IMR-90 (cell line): ENCODE results near the gene TBC1D16. TPM values are rescaled to one million over a fixed set of nuclear protein-coding genes. Genes with fewer than 3 reads are reported as not detected.
A peak's percentile ranks its signal among the peaks of the same experiment; 100 is the strongest.

ENCODE experiments used
- ATAC-seq: fragments of 200-7000 bp; cut with Tn5 transposase; 2 replicates; pipeline ENCODE4 v1.9.1; 2020; ENCODE audit warnings: low read depth, mild to moderate bottlenecking, moderate library complexity
- BruUV-seq: library from RNA; stranded (reverse); fragments of 400-500 nt; replicated peaks from 2 replicates; lab custom pipeline; 2021; lab: Mats Ljungman, UMichigan
- CTCF ChIA-PET: fragments of 300-600 bp; formaldehyde crosslinking; extraction: SDS; loops from one replicate; lab custom pipeline; 2021; ENCODE audit warnings: antibody characterized with exemption; lab: Yijun Ruan, JAX
- POLR2A ChIA-PET: fragments of 300-600 bp; sonication (Branson Sonifier 250); formaldehyde crosslinking; loops from one replicate; lab custom pipeline; 2022; ENCODE audit warnings: antibody characterized with exemption; ENCODE audit not compliant: unreplicated experiment; lab: Charles Lee
- DNase-seq: peaks from one replicate; pipeline ENCODE4 v3.0.0; 2013
- H2AFZ ChIP-seq: replicated peaks from 2 replicates; pipeline ENCODE3; 2013; ENCODE audit warnings: low read length, mild to moderate bottlenecking; ENCODE audit not compliant: poor library complexity
- H2AK5ac ChIP-seq: 2 replicates; pipeline ENCODE4 v1.6.1; 2013; ENCODE audit warnings: low read depth, low read length, inconsistent platforms
- H2AK9ac ChIP-seq: replicated peaks from 2 replicates; pipeline ENCODE3; 2013; ENCODE audit warnings: mild to moderate bottlenecking, low read depth, low read length, moderate library complexity; ENCODE audit not compliant: poor library complexity
- H2BK120ac ChIP-seq: 2 replicates; pipeline ENCODE4 v1.6.1; 2013; ENCODE audit warnings: low read depth, low read length, inconsistent platforms
- H2BK15ac ChIP-seq: 3 replicates; pipeline ENCODE4 v1.6.1; 2013; ENCODE audit warnings: low read depth, low read length, inconsistent platforms
- H2BK20ac ChIP-seq: 2 replicates; pipeline ENCODE4 v1.6.1; 2013; ENCODE audit warnings: low read depth, mild to moderate bottlenecking, inconsistent platforms, low read length, moderate library complexity
- H2BK5ac ChIP-seq: 2 replicates; pipeline ENCODE4 v1.6.1; 2013; ENCODE audit warnings: mild to moderate bottlenecking, low read depth, low read length, inconsistent platforms; ENCODE audit not compliant: poor library complexity, severe bottlenecking
- H3K14ac ChIP-seq: replicated peaks from 2 replicates; pipeline ENCODE4 v1.6.1; 2013; ENCODE audit warnings: low read depth, low read length, inconsistent platforms
- H3K18ac ChIP-seq: 2 replicates; pipeline ENCODE4 v1.6.1; 2013; ENCODE audit warnings: low read depth, low read length, control low read depth
- H3K23ac ChIP-seq: 2 replicates; pipeline ENCODE4 v1.6.1; 2013; ENCODE audit warnings: low read depth, low read length, inconsistent platforms
- H3K27ac ChIP-seq: 2 replicates; pipeline ENCODE4 v1.5.1; 2013; ENCODE audit warnings: mild to moderate bottlenecking, control low read depth, low read length; ENCODE audit not compliant: insufficient read depth
- H3K27me3 ChIP-seq: 2 replicates; pipeline ENCODE4 v1.6.1; 2013; ENCODE audit warnings: low read length; ENCODE audit not compliant: control insufficient read depth, insufficient read depth
- H3K36me3 ChIP-seq: 2 replicates; pipeline ENCODE4 v1.6.1; 2013; ENCODE audit warnings: low read length, mixed read lengths; ENCODE audit not compliant: control insufficient read depth, insufficient read depth
- H3K4ac ChIP-seq: 2 replicates; pipeline ENCODE4 v1.6.1; 2013; ENCODE audit warnings: low read depth, low read length, inconsistent platforms
- H3K4me1 ChIP-seq: 2 replicates; pipeline ENCODE4 v1.6.1; 2013; ENCODE audit warnings: low read length, mixed read lengths; ENCODE audit not compliant: control insufficient read depth, insufficient read depth
- H3K4me2 ChIP-seq: 2 replicates; pipeline ENCODE4 v1.6.1; 2013; ENCODE audit warnings: low read depth, mild to moderate bottlenecking, control low read depth, low read length, moderate library complexity
- H3K4me3 ChIP-seq: 2 replicates; pipeline ENCODE4 v1.5.1; 2013; ENCODE audit warnings: low read depth, mild to moderate bottlenecking, control low read depth, low read length, moderate library complexity; ENCODE audit not compliant: insufficient read depth
- H3K56ac ChIP-seq: 2 replicates; pipeline ENCODE4 v1.6.1; 2013; ENCODE audit warnings: low read length, inconsistent platforms; ENCODE audit not compliant: insufficient read depth; ENCODE audit errors: extremely low read depth
- H3K79me1 ChIP-seq, 2 experiments: 2 replicates each; pipeline ENCODE4 v1.6.1; 2013; ENCODE audit warnings: low read length in 2 of 2, inconsistent platforms in 1 of 2, low read depth in 1 of 2
- H3K9ac ChIP-seq: 2 replicates; pipeline ENCODE4 v1.6.1; 2013; ENCODE audit warnings: low read depth, low read length, control low read depth
- H3K9me1 ChIP-seq: 2 replicates; pipeline ENCODE4 v1.6.1; 2013; ENCODE audit warnings: low read length, inconsistent platforms; ENCODE audit not compliant: insufficient read depth
- H3K9me3 ChIP-seq: 2 replicates; pipeline ENCODE4 v1.6.1; 2013; ENCODE audit warnings: low read length; ENCODE audit not compliant: control insufficient read depth, insufficient read depth
- H4K20me1 ChIP-seq: 2 replicates; pipeline ENCODE4 v1.6.1; 2013; ENCODE audit warnings: low read length, inconsistent platforms; ENCODE audit not compliant: insufficient read depth
- H4K5ac ChIP-seq: 2 replicates; pipeline ENCODE4 v1.6.1; 2013; ENCODE audit warnings: mild to moderate bottlenecking, low read depth, low read length, control low read depth
- H4K8ac ChIP-seq, 2 experiments: 2 replicates each; pipeline ENCODE4 v1.6.1; 2013; ENCODE audit warnings: low read depth in 2 of 2, low read length in 2 of 2, control low read depth in 1 of 2, inconsistent platforms in 1 of 2
- H4K91ac ChIP-seq: 2 replicates; pipeline ENCODE4 v1.6.1; 2013; ENCODE audit warnings: low read depth, low read length, inconsistent platforms; ENCODE audit not compliant: insufficient read depth
- CEBPB ChIP-seq: IDR thresholded peaks from 2 replicates; pipeline ENCODE4 v1.6.1; 2012; ENCODE audit warnings: low read depth, low read length, improper control_type of control experiment
- CTCF ChIP-seq: conservative IDR thresholded peaks from 2 replicates; pipeline ENCODE4 v1.5.1; 2012; ENCODE audit warnings: mild to moderate bottlenecking, low read depth, low read length, improper control_type of control experiment
- ELK1 ChIP-seq: fragments of 150-350 bp; IDR thresholded peaks from 2 replicates; pipeline ENCODE4 v1.6.1; 2016; ENCODE audit warnings: low read depth, mild to moderate bottlenecking, low read length, moderate library complexity, borderline replicate concordance
- MAZ ChIP-seq: IDR thresholded peaks from 2 replicates; pipeline ENCODE4 v1.6.1; 2012; ENCODE audit warnings: low read depth, mild to moderate bottlenecking, low read length, improper control_type of control experiment, moderate library complexity, borderline replicate concordance
- RAD21 ChIP-seq: IDR thresholded peaks from 2 replicates; pipeline ENCODE4 v1.6.1; 2012; ENCODE audit warnings: low read length, improper control_type of control experiment
- RCOR1 ChIP-seq: IDR thresholded peaks from 2 replicates; pipeline ENCODE4 v1.6.1; 2012; ENCODE audit warnings: mild to moderate bottlenecking, low read length, improper control_type of control experiment; ENCODE audit not compliant: insufficient replicate concordance
- SMC3 ChIP-seq: fragments of 150-350 bp; IDR thresholded peaks from 2 replicates; pipeline ENCODE4 v1.6.1; 2016; ENCODE audit warnings: low read depth, mild to moderate bottlenecking, antibody characterized with exemption, low read length, moderate library complexity
- WGBS, 2 experiments: methylation state at CpG; one replicate each; pipeline versions ENCODE4 v1.1.5 to v1.1.7; 2013; ENCODE audit warnings: missing lambda C conversion rate in 2 of 2; ENCODE audit not compliant: insufficient read length in 1 of 2; ENCODE audit errors: extremely low coverage in 2 of 2; 5-methylcytosine and 5-hydroxymethylcytosine counted together
- dilution Hi-C: fragments of 300-500 bp; cut with HindIII; formaldehyde crosslinking; loops from one replicate; pipeline ENCODE4 v1.14.3; 2018; ENCODE audit warnings: low sequenced_read_pairs; ENCODE audit not compliant: unreplicated experiment
- in situ Hi-C: fragments of 300-500 bp; cut with MboI; formaldehyde crosslinking; loops from 3 replicates; pipeline ENCODE4 v1.14.3; 2019; ENCODE audit warnings: low sequenced_read_pairs, inconsistent platforms, mixed read lengths
- intact Hi-C: fragments of 100-400 bp; cut with micrococcal nuclease; formaldehyde crosslinking; loops from 2 replicates; pipeline ENCODE4 v1.10.0; 2022
- polyA plus RNA-seq, 3 experiments: library from polyadenylated mRNA; depleted of rRNA; stranded (reverse); fragments of >200 nt; gene quantifications; 2 replicates each; pipeline ENCODE4 v1.2.3, GENCODE V29; 2012; ENCODE audit warnings: low replicate concordance in 1 of 3
- total RNA-seq: library from RNA; depleted of rRNA; stranded (reverse); fragments of >200 nt; gene quantifications from 2 replicates; pipeline ENCODE4 v1.2.3, GENCODE V29; 2012

TBC1D16 gene
- total and polyA plus RNA-seq, 2 of the 4 experiments (the other 2 are of a cell fraction) = 10.1 to 16.7 TPM

GRCh38 chr17:79991924-79992648 lies 43.6 kb downstream of the TBC1D16 start (continued):
- no peak for TF ChIP-seq SMC3
- no peak for TF ChIP-seq RCOR1

- Histone ChIP-seq H4K5ac (no peak overlapping the region), H2AFZ (peak overlapping the region; percentile 77), H3K4me3 (peak overlapping the region; percentile 9; the same call in 1 of the 2 replicates), H2BK20ac (no peak overlapping the region), H2AK9ac (peak overlapping the region; percentile 86), H3K9me3 (no peaks in the 10 kb centered on the region), H4K8ac (no peak overlapping the region; a peak in 1 of 4 replicates), H4K91ac (0 out of 2 replicates have a peak overlapping the region, but pooled peaks have one; percentile 16), H3K14ac (no peak overlapping the region), H2BK5ac (no peak overlapping the region), H3K27ac (no peak overlapping the region), H3K23ac (no peak overlapping the region), H3K36me3 (no peaks in the 10 kb centered on the region), H3K4ac (peak overlapping the region; percentile 58), H3K9ac (no peak overlapping the region), H2BK15ac (no peak overlapping the region), H3K4me1 (peaks cover 41% of the 10 kb centered on the region), H2BK120ac (peak overlapping the region; percentile 13; the same call in 1 of the 2 replicates), H3K27me3 (no peaks in the 10 kb centered on the region), H3K9me1 (peaks cover 26% of the 10 kb centered on the region), H3K56ac (no peak overlapping the region), H3K4me2 (peak overlapping the region; percentile 64), H3K18ac (no peak overlapping the region), H3K79me1 (peaks cover 8 to 46% of the 10 kb centered on the region in 2 experiments; a peak in 3 of 4 replicates), H4K20me1 (peaks cover 6% of the 10 kb centered on the region), H2AK5ac (peak overlapping the region; percentile 74)
- CTCF ChIA-PET = interaction anchor here (0.7 to 0.9 kb wide), 2 partner anchors 21 to 161 kb away, joined by 3 read pairs; no protein-coding TSS in a partner anchor
- dilution Hi-C loops = no loop called here
- 73% methylated on average over 2 of the region's 30 CpGs; no CpG with 5 or more reads in 1 of the 2 experiments for WGBS, 2 experiments
- intact Hi-C loops = loop anchor here (5.0 kb wide), 1 partner anchor 599 kb away; no protein-coding TSS in a partner anchor
- POLR2A ChIA-PET = no interaction called here
- TF ChIP-seq CEBPB = no peak
- peak; percentile 92; the same call in 1 of the 2 replicates for TF ChIP-seq MAZ
- peak; percentile 71 for TF ChIP-seq CTCF
- TF ChIP-seq SMC3 = peak; percentile 63
- TF ChIP-seq RAD21 = peak; percentile 77
- TF ChIP-seq ELK1 = no peak
- no peak for TF ChIP-seq RCOR1
- ATAC-seq = peak; percentile 73
- no TSS peak for BruUV-seq
- in situ Hi-C loops = no loop called here
- DNase-seq = peak; percentile 74
Observed at GRCh38 chr17:79991140-79991923, 44.3 kb downstream of the TBC1D16 start.
